ENCODE data around the gene PRR20C. TPM values are rescaled to one million over a fixed set of nuclear protein-coding genes. Genes with fewer than 3 reads are reported as not detected.
"Not testable (repeated sequence)": the region's sequence is repeated elsewhere in the genome, so short reads cannot be mapped to it uniquely, and the experiment has no call there.

Gene PRR20C
- total RNA-seq, 1 donor, result not detected

DNA sequence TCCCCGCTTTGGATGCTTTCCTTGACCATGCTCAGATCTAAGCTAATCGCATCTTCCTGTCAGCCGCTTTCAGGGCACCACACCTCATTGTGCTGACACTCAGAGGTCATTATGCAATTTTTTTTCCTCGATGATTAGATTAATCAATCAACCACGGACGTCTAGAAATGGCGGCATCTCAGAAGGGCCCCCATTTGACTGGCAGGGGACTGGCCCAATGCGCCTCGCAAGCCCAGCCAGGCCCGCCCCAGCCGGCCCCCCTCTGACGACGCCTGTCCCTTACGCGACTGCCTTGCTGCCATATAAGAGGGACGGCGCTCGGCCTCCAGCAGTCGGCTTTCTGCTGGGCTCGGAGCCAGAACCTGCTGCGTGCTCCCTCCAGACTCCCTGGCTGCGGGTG is 6.5 kb downstream of the PRR20C start, which contains the start of gene PRR20D:
TSS of gene PRR20D (plus strand) at position 301 of the 400 bp plus-strand sequence. CDS start 387 bp downstream, outside the sequence.
- DNase-seq (ENCODE audit: low read depth); H3K4me3 ChIP-seq (ENCODE audit: low read depth, low read length): not testable (repeated sequence)

- DNase-seq (ENCODE audit: low read depth); H3K4me3 ChIP-seq (ENCODE audit: low read depth, low read length): not testable (repeated sequence)
Observed at GRCh38 chr13:57166897-57167296, 13.0 kb downstream of the PRR20C start, which contains the start of gene PRR20E. Gene PRR20E, plus strand, starts transcription at chr13:57167197. Its CDS starts 387 bp downstream, at chr13:57167584.

DNA sequence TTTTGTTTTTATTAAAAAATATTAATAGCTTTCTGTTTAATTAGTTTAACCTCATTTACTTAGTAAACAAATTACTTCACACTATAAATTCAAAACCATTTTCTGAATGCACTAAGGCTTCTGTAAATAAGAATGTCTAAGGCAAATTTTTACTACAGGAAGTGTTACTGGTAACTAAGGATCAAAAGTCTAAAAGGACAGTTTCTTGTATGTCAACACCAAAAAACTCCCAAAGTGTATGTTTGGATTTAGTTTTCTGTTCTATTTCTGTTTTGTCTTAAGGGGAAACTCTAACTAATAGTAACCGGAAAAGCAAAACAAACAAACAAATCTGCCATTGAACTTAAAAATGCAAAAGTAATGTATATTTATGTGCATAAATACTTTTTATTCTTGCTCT is 37.8 kb downstream of the PRR20C start:
- TF ChIP-seq, protein P1, sequence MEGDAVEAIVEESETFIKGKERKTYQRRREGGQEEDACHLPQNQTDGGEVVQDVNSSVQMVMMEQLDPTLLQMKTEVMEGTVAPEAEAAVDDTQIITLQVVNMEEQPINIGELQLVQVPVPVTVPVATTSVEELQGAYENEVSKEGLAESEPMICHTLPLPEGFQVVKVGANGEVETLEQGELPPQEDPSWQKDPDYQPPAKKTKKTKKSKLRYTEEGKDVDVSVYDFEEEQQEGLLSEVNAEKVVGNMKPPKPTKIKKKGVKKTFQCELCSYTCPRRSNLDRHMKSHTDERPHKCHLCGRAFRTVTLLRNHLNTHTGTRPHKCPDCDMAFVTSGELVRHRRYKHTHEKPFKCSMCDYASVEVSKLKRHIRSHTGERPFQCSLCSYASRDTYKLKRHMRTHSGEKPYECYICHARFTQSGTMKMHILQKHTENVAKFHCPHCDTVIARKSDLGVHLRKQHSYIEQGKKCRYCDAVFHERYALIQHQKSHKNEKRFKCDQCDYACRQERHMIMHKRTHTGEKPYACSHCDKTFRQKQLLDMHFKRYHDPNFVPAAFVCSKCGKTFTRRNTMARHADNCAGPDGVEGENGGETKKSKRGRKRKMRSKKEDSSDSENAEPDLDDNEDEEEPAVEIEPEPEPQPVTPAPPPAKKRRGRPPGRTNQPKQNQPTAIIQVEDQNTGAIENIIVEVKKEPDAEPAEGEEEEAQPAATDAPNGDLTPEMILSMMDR (IDR thresholded peaks at IDR 0.05; ENCODE audit: insufficient read depth, low read depth, low read length), result no peak
- DNase-seq (ENCODE audit: low read depth), result no peak
- no peak overlapping the region for H3K4me3 ChIP-seq (ENCODE audit: low read depth, low read length)

Small RNA genes within 50 kb of the gene (small RNA-seq; reads per million reads assigned to genes)
- gene PRR20FP, result not detected

Other genes with a start within 250 kb of the PRR20C start
- gene PRR20A, start 13.1 kb upstream of the PRR20C start, total RNA-seq, result not detected in 2 replicates
- gene PRR20B, start 6.6 kb upstream of the PRR20C start, total RNA-seq, result not detected in 2 replicates
- gene PRR20D, start 6.6 kb downstream of the PRR20C start, total RNA-seq, result not detected in 2 replicates
- not detected in 2 replicates for gene PRR20E, start 13.1 kb downstream of the PRR20C start, total RNA-seq